ENCODE data around the gene KITLG. TPM values are rescaled to one million over a fixed set of nuclear protein-coding genes. Genes with fewer than 3 reads are reported as not detected.

Gene KITLG
- total RNA-seq, 1 experiment from 2014 or later = 7.4 TPM

GRCh38 chr12:88627501-88627900, 47.2 kb upstream of the KITLG start:
- Histone ChIP-seq H3K27me3 (ENCODE audit: control insufficient read depth, insufficient read depth, low read length) (no peaks in the 10 kb centered on the region), H3K4me1 (ENCODE audit: control insufficient read depth, insufficient read depth, low read length) (no peaks in the 10 kb centered on the region), H3K9me3 (ENCODE audit: control insufficient read depth, insufficient read depth, low read depth, low read length) (no peaks in the 10 kb centered on the region), H3K4me3 (ENCODE audit: low read depth in 2 of 2, low read length in 2 of 2) (no peak overlapping the region), H3K27ac (ENCODE audit: low read length) (no peak overlapping the region), H3K36me3 (ENCODE audit: control insufficient read depth, insufficient read depth, low read length) (no peaks in the 10 kb centered on the region)
- in situ Hi-C loops (cut with HindIII; ENCODE audit: low pct_unique_long_range_greater_than_20kb, low sequenced_read_pairs) (no loop called here), intact Hi-C loops (cut with micrococcal nuclease; ENCODE audit: unreplicated experiment) (no loop called here)
- no peak for TF ChIP-seq TCF7L2 (IDR thresholded peaks at IDR 0.05; ENCODE audit: low read depth, low read length)
- TF ChIP-seq SIN3A (IDR thresholded peaks at IDR 0.05; ENCODE audit: borderline replicate concordance, insufficient read depth, low read depth, low read length) = no peak
- TF ChIP-seq REST (IDR thresholded peaks at IDR 0.05; ENCODE audit: insufficient read depth in 1 of 2, low read depth in 2 of 2, low read length in 1 of 2) = no peak
- no peak for TF ChIP-seq CTCF (IDR thresholded peaks at IDR 0.05)
- no peak for TF ChIP-seq POLR2AphosphoS5 (IDR thresholded peaks at IDR 0.05; ENCODE audit: low read depth, low read length)
- no peak for ATAC-seq
- POLR2A ChIA-PET = no interaction called here
- no TSS peak for BruUV-seq (replicated peaks)
- DNase-seq (ENCODE audit: low read depth, low spot score) = no peak
- CTCF ChIA-PET = no interaction called here

- DNase-seq (ENCODE audit: low read depth, low spot score) (no peak), ATAC-seq (no peak)
- intact Hi-C loops (cut with micrococcal nuclease; ENCODE audit: unreplicated experiment) (no loop called here), in situ Hi-C loops (cut with HindIII; ENCODE audit: low pct_unique_long_range_greater_than_20kb, low sequenced_read_pairs) (no loop called here)
- no peaks in the 10 kb centered on the region for H3K27me3 ChIP-seq (ENCODE audit: control insufficient read depth, insufficient read depth, low read length)
- no peaks in the 10 kb centered on the region for H3K9me3 ChIP-seq (ENCODE audit: control insufficient read depth, insufficient read depth, low read depth, low read length)
- no peaks in the 10 kb centered on the region for H3K4me1 ChIP-seq (ENCODE audit: control insufficient read depth, insufficient read depth, low read length)
- H3K27ac ChIP-seq (ENCODE audit: low read length) = no peak overlapping the region
- no peak overlapping the region for H3K4me3 ChIP-seq (ENCODE audit: low read depth in 2 of 2, low read length in 2 of 2)
- CTCF ChIA-PET = no interaction called here
- H3K36me3 ChIP-seq (ENCODE audit: control insufficient read depth, insufficient read depth, low read length) = no peaks in the 10 kb centered on the region
- BruUV-seq (replicated peaks) = no TSS peak
- TF ChIP-seq SIN3A (IDR thresholded peaks at IDR 0.05; ENCODE audit: borderline replicate concordance, insufficient read depth, low read depth, low read length) = no peak
- no peak for TF ChIP-seq TCF7L2 (IDR thresholded peaks at IDR 0.05; ENCODE audit: low read depth, low read length)
- no peak for TF ChIP-seq POLR2AphosphoS5 (IDR thresholded peaks at IDR 0.05; ENCODE audit: low read depth, low read length)
- no peak for TF ChIP-seq REST (IDR thresholded peaks at IDR 0.05; ENCODE audit: insufficient read depth in 1 of 2, low read depth in 2 of 2, low read length in 1 of 2)
- TF ChIP-seq CTCF (IDR thresholded peaks at IDR 0.05) = no peak
- POLR2A ChIA-PET = no interaction called here
Observed at GRCh38 chr12:88625356-88625755, 45.1 kb upstream of the KITLG start.
